GM19025 (cell line): ENCODE measurements around the gene ZNF138.
"Not testable (repeated sequence)": the region's sequence is repeated elsewhere in the genome, so short reads cannot be mapped to it uniquely, and the experiment has no call there.

ENCODE experiments used
- ATAC-seq: cut with Tn5 transposase; IDR thresholded peaks from one replicate; pipeline ENCODE4 v1.9.1; 2021; ENCODE audit warnings: mild to moderate bottlenecking, low read depth, moderate library complexity; ENCODE audit not compliant: unreplicated experiment

Gene ZNF138

GRCh38 chr7:64835856-64836255 lies 41.6 kb downstream of the ZNF138 start:
- not testable (repeated sequence) for ATAC-seq

- not testable (repeated sequence) for ATAC-seq
Measured at GRCh38 chr7:64838051-64838450, 43.8 kb downstream of the ZNF138 start.

GRCh38 chr7:64838691-64839090 lies 44.5 kb downstream of the ZNF138 start:
- ATAC-seq, result no peak

- no peak for ATAC-seq
Measured at GRCh38 chr7:64839910-64840309, 45.7 kb downstream of the ZNF138 start.

- no peak for ATAC-seq
Measured at GRCh38 chr7:64849250-64849923, 55.2 kb downstream of the ZNF138 start.

GRCh38 chr7:64849924-64850499 lies 55.8 kb downstream of the ZNF138 start:
- no peak for ATAC-seq

GRCh38 chr7:64853679-64854078 lies 59.5 kb downstream of the ZNF138 start:
- ATAC-seq, result no peak

- ATAC-seq, result no peak
Measured at GRCh38 chr7:64854969-64855368, 60.7 kb downstream of the ZNF138 start.

- ATAC-seq, result no peak
Measured at GRCh38 chr7:64863021-64863420, 68.8 kb downstream of the ZNF138 start.

GRCh38 chr7:64863530-64863929 lies 69.3 kb downstream of the ZNF138 start:
- ATAC-seq, result not testable (repeated sequence)

GRCh38 chr7:64863969-64864368 lies 69.7 kb downstream of the ZNF138 start:
- ATAC-seq, result no peak

- ATAC-seq, result no peak
Measured at GRCh38 chr7:64867863-64868440, 73.7 kb downstream of the ZNF138 start.

GRCh38 chr7:64868499-64868898 lies 74.3 kb downstream of the ZNF138 start:
- ATAC-seq, result no peak

- ATAC-seq, result no peak
Measured at GRCh38 chr7:64869121-64869725, 75.0 kb downstream of the ZNF138 start.

- no peak for ATAC-seq
Measured at GRCh38 chr7:64869912-64870562, 75.8 kb downstream of the ZNF138 start.

GRCh38 chr7:64870656-64871055 lies 76.4 kb downstream of the ZNF138 start:
- ATAC-seq, result no peak

- no peak for ATAC-seq
Measured at GRCh38 chr7:64871761-64872160, 77.5 kb downstream of the ZNF138 start.

GRCh38 chr7:64872351-64873154 lies 78.3 kb downstream of the ZNF138 start:
- ATAC-seq, result no peak

- ATAC-seq, result no peak
Measured at GRCh38 chr7:64873155-64873500, 78.9 kb downstream of the ZNF138 start.

GRCh38 chr7:64873517-64873916 lies 79.3 kb downstream of the ZNF138 start:
- no peak for ATAC-seq
